Left lobe of liver (tissue), 2 donors: ENCODE results near the gene EFS. TPM values are rescaled to one million over a fixed set of nuclear protein-coding genes. Genes with fewer than 3 reads are reported as not detected.
"Not testable (repeated sequence)": the region's sequence is repeated elsewhere in the genome, so short reads cannot be mapped to it uniquely, and the experiment has no call there.

Experiments
- ATAC-seq: fragments of 200-7000 bp; cut with Tn5 transposase; one replicate; pipeline ENCODE4 v1.9.1; 2020; ENCODE audit warnings: mild to moderate bottlenecking, moderate library complexity
- DNase-seq: peaks from one replicate; pipeline ENCODE4 v3.0.0-alpha.2; 2020; ENCODE audit warnings: low spot score
- total RNA-seq: library from RNA; stranded (reverse); gene quantifications from one replicate; pipeline ENCODE4 v1.2.1, GENCODE V29; 2021
- donor health status: DM: no; HTN: no; CAD: no; lungs with moderate emphysema.
- donor health status: DM: no; HTN: yes; CAD: no.

The EFS gene
- total RNA-seq, 1 donor from 2014 or later = 0.68 TPM

DNA sequence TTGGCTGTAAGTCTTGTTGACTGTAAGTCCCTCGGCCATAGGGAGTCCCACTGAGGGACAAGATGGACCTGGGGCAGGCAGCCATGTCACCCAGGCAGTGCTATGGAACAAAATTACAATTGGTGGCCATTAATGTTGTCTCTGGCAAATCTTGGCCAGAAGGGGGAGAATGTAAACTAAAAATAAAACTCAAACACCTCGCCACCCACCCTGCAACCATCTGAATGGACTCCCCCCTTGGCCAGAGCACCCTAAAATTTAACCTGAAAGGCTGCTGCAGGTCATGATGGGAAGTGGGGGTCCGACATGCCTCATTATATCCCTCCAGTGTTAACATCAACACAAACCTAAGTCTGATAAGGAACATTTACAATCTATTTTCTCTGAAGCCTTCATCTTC, 20.5 kb downstream of the EFS start:
- ATAC-seq (no peak), DNase-seq (peak; percentile 4)

DNA sequence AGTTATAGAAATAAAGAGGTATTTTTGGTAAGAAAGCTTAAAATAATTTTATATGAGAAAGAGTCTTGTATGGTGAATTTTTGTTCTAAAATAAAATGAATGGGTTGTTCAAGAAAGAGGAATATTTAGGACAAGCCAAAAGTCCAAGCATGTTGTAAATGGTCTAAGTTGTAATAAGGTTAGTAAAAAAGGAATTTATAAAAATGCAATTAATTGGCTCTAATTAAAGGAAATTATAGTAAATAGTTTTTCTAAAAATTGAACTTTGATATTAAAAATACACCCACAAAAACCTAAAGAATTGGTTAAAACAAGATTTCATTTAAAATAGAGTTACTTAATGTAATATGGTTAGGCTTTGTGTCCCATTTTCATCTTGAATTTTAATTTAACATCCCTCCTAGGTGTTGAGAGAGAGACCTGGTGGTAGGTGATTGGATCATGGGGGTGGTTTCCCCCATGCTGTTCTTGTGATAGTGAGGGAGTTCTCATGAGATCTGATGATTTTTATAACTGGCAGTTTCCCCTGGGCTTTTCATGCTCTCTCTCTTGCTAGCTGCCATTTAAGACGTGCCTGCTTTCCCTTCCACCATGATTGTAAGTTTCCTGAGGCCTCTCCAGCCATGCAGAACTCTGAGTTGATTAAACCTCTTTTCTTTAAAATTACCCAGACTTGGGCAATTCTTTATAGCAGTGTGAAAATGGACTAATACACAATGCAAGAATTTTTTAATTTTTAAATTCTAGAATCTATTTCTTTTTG, 25.3 kb downstream of the EFS start:
- ATAC-seq = no peak
- DNase-seq = no peak

DNA sequence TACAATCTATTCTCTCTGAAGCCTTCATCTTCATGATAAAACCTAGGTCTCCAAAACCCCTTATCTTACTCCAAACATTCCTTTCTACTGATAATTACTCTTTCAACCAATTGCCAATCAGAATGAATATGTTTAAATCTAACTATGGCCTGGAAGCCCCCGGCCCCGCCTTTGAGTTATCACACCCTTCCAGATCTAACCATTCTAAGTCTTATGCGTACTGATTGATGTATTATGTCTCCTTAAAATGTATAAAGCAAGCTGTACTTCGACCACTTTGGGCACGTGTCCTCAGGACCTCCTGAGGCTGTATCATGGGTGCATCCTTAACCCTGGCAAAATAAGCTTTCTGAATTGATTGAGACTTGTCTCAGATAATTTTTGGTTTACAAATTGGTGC, 29.3 kb downstream of the EFS start:
- ATAC-seq = no peak
- no peak for DNase-seq

DNA sequence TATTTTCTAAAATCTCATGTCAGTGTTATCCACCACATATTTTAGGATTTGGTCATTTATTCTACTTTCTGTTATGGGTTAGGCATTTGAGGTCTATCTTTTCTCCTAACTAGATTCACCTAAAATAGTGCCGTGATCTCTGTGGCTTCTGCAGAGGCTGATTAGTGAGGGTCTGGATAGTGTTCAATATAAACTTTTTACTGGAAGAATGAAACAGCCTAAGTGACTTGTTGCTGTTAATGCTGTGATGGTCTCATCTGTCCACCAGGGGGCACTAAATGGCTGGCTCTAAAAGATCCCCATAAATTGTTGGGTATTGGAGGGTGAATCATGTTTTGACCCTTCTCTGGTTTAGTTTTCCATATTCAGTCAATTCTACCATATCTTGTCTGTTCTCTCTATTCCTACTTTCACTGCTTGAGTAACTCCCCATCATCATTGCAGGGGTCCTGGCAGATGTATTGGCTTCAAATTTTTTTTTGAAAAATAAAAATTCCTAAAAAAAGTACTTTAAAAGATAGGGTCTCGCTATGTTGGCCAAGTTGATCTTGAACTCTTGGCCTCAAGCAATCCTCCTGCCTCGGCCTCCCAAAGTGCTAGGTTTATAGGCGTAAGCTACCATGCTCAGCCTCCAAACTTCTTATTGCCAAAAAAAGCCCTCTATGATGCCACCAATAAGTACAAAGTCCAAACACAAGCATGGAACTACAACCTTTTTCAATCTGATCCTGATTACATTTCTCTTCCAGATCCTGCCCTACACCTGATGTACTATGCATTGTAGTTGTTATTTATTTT, 36.8 kb downstream of the EFS start:
- ATAC-seq (peak; percentile 89), DNase-seq (peak; percentile 63)

DNA sequence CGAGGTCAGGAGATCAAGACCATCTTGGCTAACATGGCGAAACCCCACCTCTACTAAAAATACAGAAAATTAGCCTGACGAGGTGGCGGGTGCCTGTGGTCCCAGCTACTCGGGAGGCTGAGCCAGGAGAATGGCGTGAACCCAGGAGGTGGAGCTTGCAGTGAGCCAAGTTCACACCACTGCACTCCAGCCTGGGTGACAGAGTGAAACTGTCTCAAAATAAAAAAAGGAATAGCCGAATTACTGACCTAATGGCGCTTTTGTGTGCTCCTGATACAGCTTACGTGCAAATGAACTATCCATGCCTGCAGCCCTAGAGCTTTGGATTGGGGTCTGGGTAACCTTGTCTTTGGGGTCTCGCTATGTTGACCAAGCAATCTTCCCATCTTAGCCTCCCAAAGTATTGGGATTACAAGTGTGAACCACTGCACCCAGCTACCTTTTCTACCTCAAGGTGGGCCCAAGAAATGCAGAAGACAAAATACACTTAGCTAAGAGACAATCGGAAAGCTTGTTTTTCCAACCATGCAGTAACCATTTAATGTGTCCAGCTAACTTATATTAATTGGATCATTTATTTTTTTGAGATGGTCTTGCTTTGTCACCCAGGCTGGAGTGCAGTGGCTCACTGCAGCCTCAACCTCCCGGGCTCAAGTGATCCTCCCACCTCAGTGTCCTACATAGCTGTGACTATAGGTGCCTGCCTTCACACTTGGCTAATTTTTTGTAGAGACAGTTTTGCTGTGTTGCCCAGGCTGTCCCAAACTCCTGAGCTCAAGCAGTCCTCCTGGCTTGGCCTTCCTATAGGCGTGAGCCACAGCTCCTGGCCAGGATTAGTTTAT, 38.3 kb downstream of the EFS start:
- ATAC-seq = no peak

DNA sequence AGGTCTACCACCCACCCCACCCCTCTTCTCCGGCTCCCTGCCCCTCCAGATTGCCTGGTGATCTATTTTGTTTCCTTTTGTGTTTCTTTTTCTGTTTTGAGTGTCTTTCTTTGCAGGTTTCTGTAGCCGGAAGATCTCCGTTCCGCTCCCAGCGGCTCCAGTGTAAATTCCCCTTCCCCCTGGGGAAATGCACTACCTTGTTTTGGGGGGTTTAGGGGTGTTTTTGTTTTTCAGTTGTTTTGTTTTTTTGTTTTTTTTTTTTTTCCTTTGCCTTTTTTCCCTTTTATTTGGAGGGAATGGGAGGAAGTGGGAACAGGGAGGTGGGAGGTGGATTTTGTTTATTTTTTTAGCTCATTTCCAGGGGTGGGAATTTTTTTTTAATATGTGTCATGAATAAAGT, 39.2 kb downstream of the EFS start:
- not testable (repeated sequence) for ATAC-seq

More for the DNA sequence above, 38.3 kb downstream of the EFS start:
- no peak for DNase-seq

DNA sequence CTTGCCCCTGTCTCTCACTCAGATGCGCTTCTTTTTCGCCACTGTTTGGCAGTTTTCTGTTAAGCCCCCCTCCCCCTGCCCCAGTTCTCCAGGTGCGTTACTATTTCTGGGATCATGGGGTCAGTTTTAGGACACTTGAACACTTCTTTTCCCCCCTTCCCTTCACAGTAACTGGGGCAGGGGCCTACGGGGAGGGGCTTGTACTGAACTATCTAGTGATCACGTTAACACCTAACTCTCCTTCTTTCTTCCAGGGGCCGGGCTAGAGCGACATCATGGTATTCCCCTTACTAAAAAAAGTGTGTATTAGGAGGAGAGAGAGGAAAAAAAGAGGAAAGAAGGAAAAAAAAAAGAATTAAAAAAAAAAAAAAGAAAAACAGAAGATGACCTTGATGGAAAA, 40.0 kb downstream of the EFS start:
- ATAC-seq (no peak), DNase-seq (no peak)

More for the DNA sequence above, 39.2 kb downstream of the EFS start:
- DNase-seq = not testable (repeated sequence)

DNA sequence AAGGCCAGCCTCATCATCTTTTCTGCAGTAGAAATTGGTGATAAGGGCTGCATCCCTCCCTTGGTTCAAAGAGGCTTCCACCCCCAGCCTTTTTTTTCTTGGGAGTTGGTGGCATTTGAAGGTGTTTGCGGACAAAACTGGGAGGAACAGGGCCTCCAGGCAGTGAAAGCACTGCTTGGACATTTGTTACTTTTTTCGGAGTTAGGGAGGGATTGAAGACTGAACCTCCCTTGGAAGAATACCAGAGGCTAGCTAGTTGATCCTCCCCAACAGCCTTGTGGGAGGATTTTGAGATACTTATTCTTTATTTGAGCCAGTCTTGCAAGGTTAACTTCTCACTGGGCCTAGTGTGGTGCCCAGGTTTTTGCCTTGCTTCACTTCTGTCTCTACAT, 40.5 kb downstream of the EFS start:
- DNase-seq (no peak), ATAC-seq (no peak)

DNA sequence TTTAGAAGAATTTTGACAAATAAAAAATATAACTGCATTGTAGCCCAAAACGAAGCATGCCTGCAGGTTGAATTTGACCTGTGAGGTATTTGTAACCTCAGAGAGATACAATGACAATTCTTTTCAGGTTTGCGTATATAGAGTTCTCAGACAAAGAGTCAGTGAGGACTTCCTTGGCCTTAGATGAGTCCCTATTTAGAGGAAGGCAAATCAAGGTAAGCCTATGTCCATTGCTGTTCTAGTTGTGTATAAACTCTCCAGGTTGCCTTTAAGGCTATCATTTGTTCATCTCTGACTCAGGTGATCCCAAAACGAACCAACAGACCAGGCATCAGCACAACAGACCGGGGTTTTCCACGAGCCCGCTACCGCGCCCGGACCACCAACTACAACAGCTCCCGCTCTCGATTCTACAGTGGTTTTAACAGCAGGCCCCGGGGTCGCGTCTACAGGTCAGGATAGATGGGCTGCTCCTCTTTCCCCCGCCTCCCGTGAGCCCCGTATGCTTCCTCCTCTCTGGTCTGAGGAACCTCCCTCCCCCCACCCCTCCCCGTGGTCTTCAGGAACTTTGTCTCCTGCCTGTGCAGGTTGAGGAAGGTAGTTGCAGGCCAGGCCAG, 41.0 kb downstream of the EFS start:
- DNase-seq (no peak), ATAC-seq (no peak)

DNA sequence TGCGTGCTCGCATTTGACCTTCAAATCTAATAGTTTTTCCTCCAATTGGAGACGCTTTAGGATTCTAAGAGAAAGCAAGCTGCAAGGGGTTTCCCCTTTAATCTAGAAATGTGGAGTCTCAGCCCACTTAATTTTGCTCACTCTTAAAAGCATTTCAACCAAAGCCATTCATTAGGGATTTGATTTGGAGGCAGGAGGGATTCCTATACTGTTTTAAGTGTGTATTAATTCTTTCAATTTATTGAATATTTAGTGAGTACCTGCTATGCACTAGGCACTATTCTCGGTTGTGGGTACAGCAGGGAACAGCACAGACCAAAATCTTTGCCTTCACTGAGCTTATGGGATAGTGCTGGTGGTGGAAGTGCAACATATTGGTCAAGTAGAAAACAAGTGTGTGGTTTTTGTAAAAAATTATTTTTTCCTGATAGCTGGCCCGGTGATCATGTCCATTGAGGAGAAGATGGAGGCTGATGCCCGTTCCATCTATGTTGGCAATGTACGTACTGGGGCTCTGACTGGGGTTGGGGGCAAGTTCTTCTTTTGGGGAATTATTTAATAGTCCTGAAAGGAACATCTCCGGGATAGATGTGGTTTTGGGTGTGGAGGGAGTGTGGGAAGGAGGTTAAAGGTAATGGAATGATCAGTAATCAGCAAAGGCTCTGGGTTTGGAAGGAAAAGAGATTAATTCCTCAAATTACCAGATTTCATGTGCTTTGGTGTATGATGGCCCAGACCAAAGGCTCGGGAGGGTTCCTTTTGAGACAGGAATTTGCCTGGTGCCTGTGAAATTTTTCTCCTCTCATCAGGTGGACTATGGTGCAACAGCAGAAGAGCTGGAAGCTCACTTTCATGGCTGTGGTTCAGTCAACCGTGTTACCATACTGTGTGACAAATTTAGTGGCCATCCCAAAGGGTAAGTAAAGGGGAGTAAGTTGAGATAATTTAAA, 42.1 kb downstream of the EFS start:
- no peak for DNase-seq
- no peak for ATAC-seq

DNA sequence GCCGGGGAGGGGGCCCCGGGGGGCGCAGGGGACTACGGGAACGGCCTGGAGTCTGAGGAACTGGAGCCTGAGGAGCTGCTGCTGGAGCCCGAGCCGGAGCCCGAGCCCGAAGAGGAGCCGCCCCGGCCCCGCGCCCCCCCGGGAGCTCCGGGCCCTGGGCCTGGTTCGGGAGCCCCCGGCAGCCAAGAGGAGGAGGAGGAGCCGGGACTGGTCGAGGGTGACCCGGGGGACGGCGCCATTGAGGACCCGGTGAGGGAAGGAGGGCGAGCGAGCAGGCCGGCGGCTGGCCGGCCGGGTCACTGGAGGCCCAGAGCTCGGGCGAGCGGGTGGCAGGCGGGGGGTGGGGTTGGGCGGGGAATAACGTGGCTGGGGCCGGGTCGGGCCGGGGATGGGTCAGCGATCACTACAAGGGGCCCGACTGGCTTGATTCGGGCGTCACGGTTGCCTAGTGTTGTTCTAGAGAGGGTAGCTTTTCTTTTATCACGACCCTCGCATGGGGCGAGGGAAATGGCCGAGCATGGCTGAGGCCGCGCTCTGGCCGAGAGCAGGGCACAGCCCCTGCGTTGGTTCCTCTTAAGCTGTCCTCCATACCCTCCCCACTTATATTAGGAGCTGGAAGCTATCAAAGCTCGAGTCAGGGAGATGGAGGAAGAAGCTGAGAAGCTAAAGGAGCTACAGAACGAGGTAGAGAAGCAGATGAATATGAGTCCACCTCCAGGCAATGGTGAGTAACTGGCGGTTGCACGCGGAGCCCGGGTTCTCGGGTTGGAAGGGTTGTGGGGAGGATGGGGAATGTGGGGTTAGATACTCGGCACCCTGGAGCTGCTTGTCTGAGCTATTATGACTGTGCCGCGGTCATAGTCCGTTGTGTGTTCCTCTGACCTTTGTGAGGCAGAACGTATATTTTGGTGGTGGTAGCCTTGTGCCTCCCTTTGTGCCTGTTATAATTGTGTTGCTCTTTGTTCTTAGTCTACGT, 43.1 kb downstream of the EFS start:
- DNase-seq (peak; percentile 74), ATAC-seq (peak; percentile 55)

DNA sequence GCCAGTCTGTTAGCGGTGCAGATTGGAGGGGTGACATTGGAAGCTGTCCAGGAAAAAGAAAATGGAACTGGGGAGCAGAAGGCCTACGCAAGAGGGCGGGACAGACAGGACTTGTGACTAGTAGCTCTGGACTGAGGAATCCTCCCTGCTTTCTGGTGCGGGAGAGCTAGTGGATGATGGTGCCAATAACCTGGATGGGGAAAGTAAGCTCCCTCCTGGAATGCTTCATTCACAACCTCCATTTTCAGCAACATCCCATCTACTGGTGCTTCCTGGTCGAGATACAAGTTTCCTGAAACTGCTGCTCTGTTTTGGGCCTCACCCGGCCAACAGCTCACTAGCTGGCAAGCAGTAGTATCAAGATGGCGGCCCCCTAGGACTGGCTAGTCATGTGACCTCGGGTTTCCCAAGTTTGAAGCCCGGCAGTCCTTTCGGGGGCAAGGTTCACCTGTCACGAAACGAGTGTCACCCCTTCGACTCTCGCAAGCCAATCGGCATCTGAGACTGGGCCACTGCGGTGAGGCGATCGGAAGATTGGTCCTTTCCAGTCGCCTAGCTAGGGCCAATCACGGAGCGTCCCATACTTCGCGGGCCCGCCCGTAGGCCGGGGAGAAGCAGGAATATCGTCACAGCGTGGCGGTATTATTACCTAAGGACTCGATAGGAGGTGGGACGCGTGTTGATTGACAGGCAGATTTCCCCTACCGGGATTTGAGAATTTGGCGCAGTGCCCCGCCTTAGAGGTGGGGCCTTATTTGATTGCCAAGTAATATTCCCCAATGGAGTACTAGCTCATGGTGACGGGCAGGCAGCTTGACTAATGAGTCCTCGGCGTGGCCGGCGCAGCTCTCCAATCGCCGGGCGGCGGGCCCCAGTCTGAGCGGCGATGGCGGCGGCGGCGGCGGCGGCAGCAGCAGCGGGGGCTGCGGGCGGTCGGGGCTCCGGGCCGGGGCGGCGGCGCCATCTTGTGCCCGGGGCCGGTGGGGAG, 44.1 kb downstream of the EFS start, which contains the start of gene PABPN1:
PABPN1 (plus strand) TSS at position 874 of the 988 bp plus-strand sequence; CDS start at position 887, 13 bp downstream.
- DNase-seq (peak; percentile 100), ATAC-seq (peak; percentile 87)

DNA sequence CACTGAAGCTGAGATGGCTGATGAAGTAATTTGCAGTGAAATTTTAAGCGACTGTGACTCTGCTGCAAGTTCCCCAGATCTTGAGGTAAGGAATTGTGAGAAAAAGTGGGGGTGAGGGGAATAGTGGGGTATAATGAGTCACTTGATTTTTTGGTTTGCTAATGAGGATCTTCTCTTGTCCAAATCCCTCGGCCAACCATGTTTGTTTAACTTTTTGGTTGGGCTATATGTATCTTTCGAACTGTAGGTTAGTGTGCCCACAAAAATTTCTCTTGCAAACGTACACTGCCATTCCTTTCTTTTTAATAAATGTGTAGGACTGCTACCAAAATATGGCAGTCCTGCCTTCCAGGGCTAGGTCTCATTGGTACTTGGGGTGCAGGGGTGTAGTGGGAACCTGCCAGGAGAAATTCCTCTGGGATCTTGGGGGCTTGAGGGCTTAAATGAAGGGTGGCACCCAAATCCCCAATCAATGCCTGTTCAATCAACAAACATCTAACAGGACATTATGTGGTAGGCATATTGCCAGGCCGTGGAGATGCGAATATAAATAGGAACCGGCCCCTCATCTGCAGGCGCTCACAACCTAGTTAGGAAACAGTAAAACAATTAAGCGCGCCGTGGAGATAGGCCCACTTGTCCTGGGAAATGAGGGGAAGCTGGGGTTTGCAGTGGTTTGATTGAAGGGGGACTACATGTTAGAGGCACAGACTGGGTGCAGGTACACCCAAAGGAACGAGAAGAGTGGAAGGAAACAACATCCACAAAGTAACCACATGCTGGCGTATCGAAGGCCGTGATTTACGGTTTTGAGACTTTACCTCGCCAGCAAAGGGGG, 45.0 kb downstream of the EFS start:
- ATAC-seq (no peak), DNase-seq (no peak)

DNA sequence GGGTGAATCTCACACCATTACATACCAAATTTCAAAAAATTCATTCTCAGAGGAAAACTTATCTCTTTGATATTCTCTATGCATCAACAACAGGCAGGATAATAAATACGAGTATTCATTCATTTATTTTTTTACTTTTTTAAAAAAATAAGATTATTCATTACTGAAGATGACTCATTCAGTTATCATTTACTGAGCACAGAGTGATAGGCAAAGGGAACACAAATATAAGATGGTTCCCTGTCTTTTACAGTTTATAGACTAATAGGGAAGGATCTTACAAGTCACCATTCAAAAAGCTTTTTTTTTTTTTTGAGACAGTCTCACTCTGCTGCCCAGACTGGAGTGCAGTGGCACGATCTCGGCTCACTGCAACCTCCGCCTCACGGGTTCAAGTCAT, 48.7 kb downstream of the EFS start:
- ATAC-seq (no peak), DNase-seq (no peak)

DNA sequence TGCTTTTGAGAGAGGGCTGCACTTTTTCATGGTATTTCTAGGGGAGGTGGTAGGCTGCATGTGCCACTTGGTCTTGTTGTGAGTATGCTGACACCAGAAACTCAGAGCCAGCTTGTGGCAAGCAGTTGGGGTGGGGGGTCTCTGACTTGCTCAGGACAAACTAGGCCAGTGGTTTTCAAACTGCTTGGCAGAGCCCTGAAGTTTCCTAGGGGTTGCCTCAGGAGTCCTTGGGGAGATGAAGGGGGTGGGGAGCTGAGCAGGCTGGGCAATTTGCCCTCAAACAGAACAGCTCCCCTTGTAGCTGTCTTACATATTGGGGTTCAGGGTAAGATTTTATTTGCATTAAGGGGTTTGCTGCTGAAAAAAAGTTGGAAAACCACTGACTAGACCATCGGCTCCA, 54.4 kb downstream of the EFS start:
- no peak for ATAC-seq
- DNase-seq = no peak

DNA sequence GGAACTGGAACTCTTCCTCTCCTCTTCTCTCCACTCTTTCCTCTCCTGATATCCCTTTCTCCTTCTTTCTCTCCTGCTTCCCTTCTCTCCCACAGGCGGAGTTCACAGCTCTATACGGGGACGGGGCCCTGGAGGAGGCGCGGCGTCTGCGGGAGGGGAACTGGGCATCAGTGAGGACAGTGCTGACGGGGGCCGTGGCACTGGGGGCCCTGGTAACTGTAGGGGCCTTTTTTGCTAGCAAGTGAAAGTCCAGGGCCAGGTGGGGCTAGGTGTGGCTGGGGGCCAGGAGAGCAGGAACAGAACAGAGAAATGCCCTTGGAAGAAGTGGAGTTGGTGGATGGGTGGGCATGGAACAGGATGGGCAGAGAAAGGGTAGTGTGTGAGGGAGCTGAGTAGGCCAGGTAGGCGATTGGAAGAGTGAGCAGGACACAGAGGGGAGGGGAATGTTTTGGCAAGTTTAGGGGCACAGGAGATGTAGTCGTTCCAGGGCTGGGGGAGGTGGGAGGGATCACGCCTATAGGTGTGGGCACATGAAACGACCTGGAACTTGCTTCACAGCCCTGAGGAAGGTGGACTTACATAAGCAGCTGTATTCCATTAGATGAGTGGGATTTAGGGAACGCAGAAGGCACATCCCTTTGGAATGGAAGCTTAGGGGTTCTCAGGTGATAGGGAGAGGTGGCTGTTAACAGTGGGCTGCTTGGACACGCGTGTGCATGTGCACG, 56.1 kb downstream of the EFS start:
- no peak for DNase-seq
- no peak for ATAC-seq
